Activated CD4-positive, alpha-beta memory T cell treated with anti-CD3 and anti-CD28 coated beads for 36 hours (primary cell): ENCODE results near the gene HYLS1. TPM values are rescaled to one million over a fixed set of nuclear protein-coding genes. Genes with fewer than 3 reads are reported as not detected.
A peak's percentile ranks its signal among the peaks of the same experiment; 100 is the strongest.

ENCODE experiments used
- CTCF ChIA-PET: fragments of 350-600 bp; sonication (Branson Sonifier 250); formaldehyde crosslinking; loops from one replicate; lab custom pipeline; 2021; ENCODE audit warnings: antibody characterized with exemption, inconsistent platforms; lab: Charles Lee
- POLR2A ChIA-PET: fragments of 350-600 bp; sonication (Branson Sonifier 250); formaldehyde crosslinking; loops from one replicate; lab custom pipeline; 2021; ENCODE audit warnings: antibody characterized with exemption; lab: Charles Lee
- DNase-seq: peaks from one replicate; pipeline ENCODE4 v3.0.0-alpha.2; 2020
- H3K27ac Mint-ChIP-seq: one replicate; pipeline ENCODE4 v1.8.0; 2021; ENCODE audit warnings: mixed read lengths
- H3K27me3 Mint-ChIP-seq: one replicate; pipeline ENCODE4 v1.8.0; 2021; ENCODE audit warnings: mixed read lengths
- H3K36me3 Mint-ChIP-seq: one replicate; pipeline ENCODE4 v1.8.0; 2021; ENCODE audit warnings: mixed read lengths
- H3K4me1 Mint-ChIP-seq: one replicate; pipeline ENCODE4 v1.8.0; 2021; ENCODE audit warnings: low read depth, mixed read lengths
- H3K4me3 Mint-ChIP-seq: one replicate; pipeline ENCODE4 v1.8.0; 2021; ENCODE audit warnings: mild to moderate bottlenecking, mixed read lengths
- H3K9me3 Mint-ChIP-seq: one replicate; pipeline ENCODE4 v1.8.0; 2021; ENCODE audit warnings: mixed read lengths
- intact Hi-C: fragments of 100-400 bp; cut with micrococcal nuclease; formaldehyde crosslinking; loops from one replicate; pipeline ENCODE4 v1.15.1; 2023
- total RNA-seq, 2 experiments: library from RNA; stranded (reverse); gene quantifications; one replicate each; pipeline ENCODE4 v1.2.3, GENCODE V29; 2021

The HYLS1 gene
- total RNA-seq, 2 experiments from 2014 or later = 8.2 to 8.3 TPM

DNA sequence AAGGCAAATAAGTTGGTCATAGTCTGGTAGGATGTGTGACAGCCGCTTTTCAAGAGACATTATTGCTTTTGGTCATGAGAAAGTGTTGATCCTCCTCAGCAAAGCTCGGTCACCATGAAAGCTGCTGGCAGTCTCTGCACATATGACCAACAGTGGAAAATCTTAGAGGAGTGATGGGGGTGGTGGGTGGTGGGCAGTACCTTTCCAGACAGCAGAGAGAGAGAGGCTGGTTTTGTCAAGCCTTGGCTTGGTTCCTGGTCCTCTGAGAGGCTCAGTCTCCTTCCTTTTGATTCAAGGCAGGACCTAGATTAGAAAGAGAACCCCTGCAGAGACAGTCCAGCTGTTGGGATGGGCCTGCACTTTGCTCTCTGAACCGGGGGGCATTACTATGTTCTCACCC lies 38.3 kb downstream of the HYLS1 start:
- Mint-ChIP-seq H3K9me3 (no peaks in the 10 kb centered on the region), H3K4me1 (no peaks in the 10 kb centered on the region), H3K36me3 (no peaks in the 10 kb centered on the region), H3K27ac (no peak overlapping the region), H3K4me3 (no peak overlapping the region), H3K27me3 (peaks cover 8% of the 10 kb centered on the region)
- no peak for DNase-seq
- intact Hi-C loops = no loop called here
- CTCF ChIA-PET = interaction anchor here (1.0 to 4.1 kb wide), 5 partner anchors 9 to 555 kb away, joined by 4 to 47 read pairs (median 4); no protein-coding TSS in a partner anchor
- POLR2A ChIA-PET = interaction anchor here (0.7 kb wide), 1 partner anchor 183 kb away, joined by 3 read pairs; no protein-coding TSS in a partner anchor

- ChIA-PET POLR2A (no interaction called here), CTCF (interaction anchor here (0.6 kb wide), 1 partner anchor 150 kb away, joined by 3 read pairs; no protein-coding TSS in a partner anchor)
- Mint-ChIP-seq H3K4me1 (no peaks in the 10 kb centered on the region), H3K9me3 (no peaks in the 10 kb centered on the region), H3K4me3 (no peak overlapping the region), H3K27ac (no peak overlapping the region), H3K36me3 (no peaks in the 10 kb centered on the region), H3K27me3 (peaks cover 8% of the 10 kb centered on the region)
- DNase-seq = no peak
- intact Hi-C loops = no loop called here
Measured at GRCh38 chr11:125926682-125927081, 39.2 kb downstream of the HYLS1 start.

GRCh38 chr11:125929445-125930075 lies 42.1 kb downstream of the HYLS1 start:
- no peak for DNase-seq
- H3K27ac Mint-ChIP-seq = no peak overlapping the region
- no peaks in the 10 kb centered on the region for H3K9me3 Mint-ChIP-seq
- ChIA-PET CTCF (interaction anchor here (1.1 to 2.0 kb wide), 3 partner anchors 10 to 12 kb away, joined by 3 to 5 read pairs (median 3); no protein-coding TSS in a partner anchor), POLR2A (no interaction called here)
- intact Hi-C loops = no loop called here
- peaks cover 3% of the 10 kb centered on the region for H3K4me1 Mint-ChIP-seq
- H3K4me3 Mint-ChIP-seq = no peak overlapping the region
- peaks cover 17% of the 10 kb centered on the region for H3K27me3 Mint-ChIP-seq
- no peaks in the 10 kb centered on the region for H3K36me3 Mint-ChIP-seq

GRCh38 chr11:125930076-125930450 lies 42.6 kb downstream of the HYLS1 start:
- POLR2A ChIA-PET = no interaction called here
- no peak overlapping the region for H3K27ac Mint-ChIP-seq
- H3K9me3 Mint-ChIP-seq = no peaks in the 10 kb centered on the region
- intact Hi-C loops = no loop called here
- H3K27me3 Mint-ChIP-seq = peaks cover 17% of the 10 kb centered on the region
- peaks cover 3% of the 10 kb centered on the region for H3K4me1 Mint-ChIP-seq
- no peak overlapping the region for H3K4me3 Mint-ChIP-seq
- CTCF ChIA-PET = interaction anchor here (1.1 to 2.0 kb wide), 2 partner anchors 10 to 12 kb away, joined by 3 to 5 read pairs; no protein-coding TSS in a partner anchor
- no peak for DNase-seq
- no peaks in the 10 kb centered on the region for H3K36me3 Mint-ChIP-seq

DNA sequence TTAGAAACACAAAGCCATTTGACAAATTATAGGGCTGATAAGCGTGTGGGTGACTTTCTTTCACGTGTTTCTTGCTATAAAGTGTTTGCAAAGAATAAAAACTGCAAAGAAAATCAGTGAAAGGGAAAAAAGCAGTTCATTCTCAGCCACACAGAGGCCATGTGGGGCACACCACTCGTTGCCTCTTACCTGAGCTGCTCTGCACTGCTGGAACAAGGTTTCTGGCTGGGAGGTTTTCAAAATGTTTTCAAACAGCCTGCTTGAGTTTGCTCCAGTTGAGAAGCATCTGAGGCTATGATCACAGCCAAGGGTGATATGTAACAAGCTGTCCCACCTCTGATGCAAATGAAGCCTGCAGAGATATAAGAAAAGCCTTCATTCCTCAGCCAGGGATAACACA lies 43.6 kb downstream of the HYLS1 start:
- Mint-ChIP-seq H3K4me3 (no peak overlapping the region), H3K27me3 (peaks cover 17% of the 10 kb centered on the region), H3K4me1 (peaks cover 3% of the 10 kb centered on the region), H3K9me3 (no peaks in the 10 kb centered on the region), H3K27ac (no peak overlapping the region), H3K36me3 (no peaks in the 10 kb centered on the region)
- intact Hi-C loops = no loop called here
- CTCF ChIA-PET = interaction anchor here (2.0 kb wide), 1 partner anchor 9 kb away, joined by 5 read pairs; no protein-coding TSS in a partner anchor
- POLR2A ChIA-PET = no interaction called here
- no peak for DNase-seq

- no peak overlapping the region for H3K27ac Mint-ChIP-seq
- no peaks in the 10 kb centered on the region for H3K36me3 Mint-ChIP-seq
- H3K9me3 Mint-ChIP-seq = no peaks in the 10 kb centered on the region
- no peak overlapping the region for H3K4me3 Mint-ChIP-seq
- DNase-seq = no peak
- intact Hi-C loops = no loop called here
- ChIA-PET CTCF (interaction anchor here (1.7 kb wide), 1 partner anchor 11 kb away, joined by 3 read pairs; no protein-coding TSS in a partner anchor), POLR2A (no interaction called here)
- peaks cover 17% of the 10 kb centered on the region for H3K27me3 Mint-ChIP-seq
- peaks cover 3% of the 10 kb centered on the region for H3K4me1 Mint-ChIP-seq
Measured at GRCh38 chr11:125931668-125932067, 44.2 kb downstream of the HYLS1 start.

- peaks cover 11% of the 10 kb centered on the region for H3K27me3 Mint-ChIP-seq
- POLR2A ChIA-PET = no interaction called here
Measured at GRCh38 chr11:125932301-125932700, 44.8 kb downstream of the HYLS1 start.

GRCh38 chr11:125933030-125933813 lies 45.8 kb downstream of the HYLS1 start:
- no peak overlapping the region for H3K4me3 Mint-ChIP-seq
- CTCF ChIA-PET = interaction anchor here (1.7 kb wide), 1 partner anchor 9 kb away, joined by 3 read pairs; no protein-coding TSS in a partner anchor

More at GRCh38 chr11:125932301-125932700, 44.8 kb downstream of the HYLS1 start:
- no peak for DNase-seq
- no peak overlapping the region for H3K27ac Mint-ChIP-seq
- intact Hi-C loops = no loop called here
- no peaks in the 10 kb centered on the region for H3K36me3 Mint-ChIP-seq
- H3K4me1 Mint-ChIP-seq = peaks cover 3% of the 10 kb centered on the region
- H3K4me3 Mint-ChIP-seq = no peak overlapping the region
- no peaks in the 10 kb centered on the region for H3K9me3 Mint-ChIP-seq
- CTCF ChIA-PET = interaction anchor here (1.7 kb wide), 1 partner anchor 10 kb away, joined by 3 read pairs; no protein-coding TSS in a partner anchor

DNA sequence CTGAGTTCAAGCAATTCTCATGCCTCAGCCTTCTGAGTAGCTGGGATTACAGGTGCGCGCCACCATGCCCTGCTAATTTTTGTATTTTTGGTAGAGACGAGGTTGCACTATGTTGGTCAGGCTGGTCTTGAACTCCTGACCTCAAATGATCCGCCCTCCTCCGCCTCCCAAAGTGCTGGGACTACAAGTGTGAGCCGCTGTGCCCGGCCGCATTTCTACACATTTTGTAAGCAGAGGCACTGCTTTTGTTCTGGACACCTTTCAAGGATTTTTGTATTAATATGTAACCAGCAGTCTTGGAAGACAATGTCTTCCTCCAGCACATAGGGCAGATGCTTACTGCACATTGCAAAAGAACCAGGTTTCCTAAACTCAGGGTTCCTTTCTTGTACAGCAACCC lies 47.0 kb downstream of the HYLS1 start:
- H3K4me3 Mint-ChIP-seq = no peak overlapping the region
- POLR2A ChIA-PET = no interaction called here
- peaks cover 6% of the 10 kb centered on the region for H3K4me1 Mint-ChIP-seq
- intact Hi-C loops = no loop called here
- CTCF ChIA-PET = no interaction called here
- no peaks in the 10 kb centered on the region for H3K9me3 Mint-ChIP-seq
- DNase-seq = no peak
- no peak overlapping the region for H3K27ac Mint-ChIP-seq
- peaks cover 11% of the 10 kb centered on the region for H3K27me3 Mint-ChIP-seq
- no peaks in the 10 kb centered on the region for H3K36me3 Mint-ChIP-seq

More at GRCh38 chr11:125933030-125933813, 45.8 kb downstream of the HYLS1 start:
- H3K27ac Mint-ChIP-seq = no peak overlapping the region
- no peaks in the 10 kb centered on the region for H3K36me3 Mint-ChIP-seq
- DNase-seq = peak; percentile 17
- POLR2A ChIA-PET = no interaction called here
- intact Hi-C loops = no loop called here
- no peaks in the 10 kb centered on the region for H3K9me3 Mint-ChIP-seq
- peaks cover 4% of the 10 kb centered on the region for H3K4me1 Mint-ChIP-seq
- peaks cover 11% of the 10 kb centered on the region for H3K27me3 Mint-ChIP-seq

- no peaks in the 10 kb centered on the region for H3K36me3 Mint-ChIP-seq
- H3K27ac Mint-ChIP-seq = no peak overlapping the region
- no peaks in the 10 kb centered on the region for H3K9me3 Mint-ChIP-seq
- DNase-seq = no peak
- intact Hi-C loops = no loop called here
- peaks cover 6% of the 10 kb centered on the region for H3K4me1 Mint-ChIP-seq
- H3K4me3 Mint-ChIP-seq = no peak overlapping the region
- CTCF ChIA-PET = no interaction called here
- peaks cover 9% of the 10 kb centered on the region for H3K27me3 Mint-ChIP-seq
- POLR2A ChIA-PET = no interaction called here
Measured at GRCh38 chr11:125935056-125935455, 47.6 kb downstream of the HYLS1 start.

- H3K9me3 Mint-ChIP-seq = no peaks in the 10 kb centered on the region
- ChIA-PET POLR2A (no interaction called here), CTCF (no interaction called here)
- H3K4me1 Mint-ChIP-seq = peaks cover 6% of the 10 kb centered on the region
- DNase-seq = no peak
- intact Hi-C loops = no loop called here
- H3K4me3 Mint-ChIP-seq = no peak overlapping the region
- no peak overlapping the region for H3K27ac Mint-ChIP-seq
- no peaks in the 10 kb centered on the region for H3K36me3 Mint-ChIP-seq
- peaks cover 8% of the 10 kb centered on the region for H3K27me3 Mint-ChIP-seq
Measured at GRCh38 chr11:125935618-125936199, 48.2 kb downstream of the HYLS1 start.

DNA sequence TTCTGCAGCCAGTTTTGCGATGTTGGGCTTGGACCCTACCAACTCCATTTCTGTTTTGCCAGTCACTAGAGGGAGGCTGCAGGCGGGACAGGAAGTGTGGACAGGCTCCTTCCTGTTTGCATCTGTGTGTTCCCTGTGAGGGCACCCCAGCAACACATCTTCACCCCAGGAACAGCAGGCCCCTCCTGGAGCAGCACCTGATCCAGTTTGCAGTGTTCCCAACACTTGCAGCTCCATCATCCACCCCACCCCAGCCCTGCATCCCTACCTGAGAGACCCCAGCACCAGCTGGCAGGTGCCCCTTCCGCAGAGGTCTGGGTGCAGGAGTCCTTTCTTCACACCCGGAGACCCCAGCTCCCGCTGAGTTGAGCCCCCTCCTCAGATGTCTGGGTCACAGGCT lies 51.0 kb downstream of the HYLS1 start:
- POLR2A ChIA-PET = no interaction called here
- no peaks in the 10 kb centered on the region for H3K9me3 Mint-ChIP-seq
- H3K27ac Mint-ChIP-seq = no peak overlapping the region
- no peak overlapping the region for H3K4me3 Mint-ChIP-seq
- intact Hi-C loops = no loop called here
- H3K27me3 Mint-ChIP-seq = peaks cover 1% of the 10 kb centered on the region
- H3K36me3 Mint-ChIP-seq = no peaks in the 10 kb centered on the region
- DNase-seq = peak; percentile 13
- CTCF ChIA-PET = interaction anchor here (1.0 to 1.6 kb wide), 3 partner anchors 13 to 273 kb away, joined by 3 to 4 read pairs (median 4); partner anchors contain the start of genes FAM118B and RPUSD4
- peaks cover 9% of the 10 kb centered on the region for H3K4me1 Mint-ChIP-seq
